Coronary artery (tissue), 2 donors: Measurements from ENCODE around the gene CD207.

Source experiments
- DNase-seq: peaks from one replicate; pipeline ENCODE4 v3.0.0-alpha.2; 2017; ENCODE audit warnings: low spot score
- H3K27ac ChIP-seq, 2 donors: fragments of 200-600 bp; sonication (generic); one replicate each; pipeline ENCODE4 v1.5.1; 2016 to 2019
- H3K4me3 ChIP-seq: fragments of 200-600 bp; sonication (generic); 2 replicates; pipeline ENCODE4 v1.5.1; 2016; ENCODE audit warnings: mild to moderate bottlenecking, moderate library complexity
- TF ChIP-seq, protein P1 (sequence below): fragments of 200-600 bp; sonication (generic); IDR thresholded peaks from one replicate; pipeline ENCODE4 v1.5.1; 2019; ENCODE audit warnings: antibody characterized with exemption

CD207 gene

DNA sequence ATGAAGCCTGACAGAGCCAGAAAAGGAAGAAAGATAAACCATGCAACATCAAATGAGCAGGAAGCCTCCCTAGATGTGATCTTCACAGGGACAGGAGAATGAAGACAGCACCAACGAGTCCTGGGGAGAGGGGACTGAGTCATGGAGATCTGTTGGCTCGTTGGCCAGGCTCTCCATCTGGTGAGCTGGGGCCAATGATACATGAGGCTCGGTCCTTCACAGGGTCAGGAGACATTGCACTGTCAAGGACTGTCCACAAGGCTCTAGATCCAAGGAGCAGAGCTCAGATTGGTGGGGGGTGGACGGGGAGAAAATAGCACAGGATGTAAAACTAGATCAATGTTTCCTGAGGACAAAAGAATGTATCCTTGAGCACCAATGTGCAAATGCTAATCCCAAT is 735 bp downstream of the CD207 start:
- TF ChIP-seq, protein P1, sequence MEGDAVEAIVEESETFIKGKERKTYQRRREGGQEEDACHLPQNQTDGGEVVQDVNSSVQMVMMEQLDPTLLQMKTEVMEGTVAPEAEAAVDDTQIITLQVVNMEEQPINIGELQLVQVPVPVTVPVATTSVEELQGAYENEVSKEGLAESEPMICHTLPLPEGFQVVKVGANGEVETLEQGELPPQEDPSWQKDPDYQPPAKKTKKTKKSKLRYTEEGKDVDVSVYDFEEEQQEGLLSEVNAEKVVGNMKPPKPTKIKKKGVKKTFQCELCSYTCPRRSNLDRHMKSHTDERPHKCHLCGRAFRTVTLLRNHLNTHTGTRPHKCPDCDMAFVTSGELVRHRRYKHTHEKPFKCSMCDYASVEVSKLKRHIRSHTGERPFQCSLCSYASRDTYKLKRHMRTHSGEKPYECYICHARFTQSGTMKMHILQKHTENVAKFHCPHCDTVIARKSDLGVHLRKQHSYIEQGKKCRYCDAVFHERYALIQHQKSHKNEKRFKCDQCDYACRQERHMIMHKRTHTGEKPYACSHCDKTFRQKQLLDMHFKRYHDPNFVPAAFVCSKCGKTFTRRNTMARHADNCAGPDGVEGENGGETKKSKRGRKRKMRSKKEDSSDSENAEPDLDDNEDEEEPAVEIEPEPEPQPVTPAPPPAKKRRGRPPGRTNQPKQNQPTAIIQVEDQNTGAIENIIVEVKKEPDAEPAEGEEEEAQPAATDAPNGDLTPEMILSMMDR: no peak
- H3K4me3 ChIP-seq: no peak overlapping the region
- H3K27ac ChIP-seq: no peak overlapping the region
- DNase-seq: no peak

DNA sequence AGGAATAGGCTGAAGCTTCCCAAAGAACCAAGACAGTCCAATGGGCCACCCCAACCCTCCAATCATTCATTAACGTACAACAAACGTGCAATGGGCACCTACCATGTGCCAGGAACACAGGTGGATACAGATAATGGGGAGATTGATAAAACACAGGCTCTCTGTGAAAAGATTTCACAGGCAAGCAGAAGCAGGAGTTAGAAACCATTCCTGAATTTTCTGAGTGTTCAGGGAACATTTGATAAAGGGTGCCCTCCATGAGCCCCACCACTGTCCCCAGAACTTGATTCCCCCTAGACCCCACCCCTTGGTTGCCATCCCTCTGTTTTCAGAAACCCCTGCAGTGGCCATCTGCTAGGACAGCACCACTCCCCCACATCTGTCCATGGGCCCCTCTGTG is 1.5 kb downstream of the CD207 start:
- TF ChIP-seq, protein P1: no peak
- H3K27ac ChIP-seq: no peak overlapping the region
- no peak overlapping the region for H3K4me3 ChIP-seq
- no peak for DNase-seq

DNA sequence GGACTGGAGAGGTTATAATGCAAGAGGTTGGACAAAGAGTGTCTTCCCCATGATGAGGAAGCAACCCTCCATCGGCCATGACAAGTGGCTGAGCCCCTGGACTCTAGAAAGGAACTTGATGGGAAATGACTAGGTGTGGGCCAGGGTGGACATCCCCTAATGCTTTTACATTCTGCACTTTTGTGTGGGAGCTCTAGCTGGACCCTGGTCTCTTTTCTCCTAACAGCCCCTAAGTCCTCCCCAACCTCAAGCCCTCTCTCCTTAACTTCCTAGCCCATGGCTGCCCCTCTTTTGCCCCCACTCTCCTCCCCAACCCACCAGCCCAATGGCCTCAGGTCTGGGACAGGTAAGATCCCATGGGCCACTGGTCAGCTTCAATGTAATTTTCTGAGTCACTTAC is 2.4 kb downstream of the CD207 start:
- DNase-seq: no peak
- H3K4me3 ChIP-seq: no peak overlapping the region
- TF ChIP-seq, protein P1: no peak
- H3K27ac ChIP-seq: no peak overlapping the region

DNA sequence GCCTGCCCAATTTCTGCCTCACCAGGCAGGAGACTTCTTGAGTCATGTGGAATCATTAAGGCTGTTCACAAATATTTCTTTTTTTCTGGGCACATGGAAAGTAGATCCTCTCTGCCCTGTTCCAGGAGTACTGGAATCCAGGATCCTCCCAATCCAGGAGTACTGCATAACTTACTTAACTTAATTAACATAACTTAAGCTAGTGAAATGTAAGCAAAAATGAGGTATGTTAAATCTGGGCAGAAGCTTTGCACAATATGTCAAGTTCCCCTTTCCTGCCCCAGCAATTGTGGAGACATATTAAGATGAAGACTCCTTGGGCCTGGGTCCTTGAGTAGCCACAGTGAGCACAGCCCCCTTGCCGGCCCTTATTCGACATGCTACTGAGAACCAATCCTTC is 3.2 kb downstream of the CD207 start:
- Histone ChIP-seq H3K27ac (no peak overlapping the region), H3K4me3 (no peak overlapping the region)
- DNase-seq: no peak
- TF ChIP-seq, protein P1: no peak

DNA sequence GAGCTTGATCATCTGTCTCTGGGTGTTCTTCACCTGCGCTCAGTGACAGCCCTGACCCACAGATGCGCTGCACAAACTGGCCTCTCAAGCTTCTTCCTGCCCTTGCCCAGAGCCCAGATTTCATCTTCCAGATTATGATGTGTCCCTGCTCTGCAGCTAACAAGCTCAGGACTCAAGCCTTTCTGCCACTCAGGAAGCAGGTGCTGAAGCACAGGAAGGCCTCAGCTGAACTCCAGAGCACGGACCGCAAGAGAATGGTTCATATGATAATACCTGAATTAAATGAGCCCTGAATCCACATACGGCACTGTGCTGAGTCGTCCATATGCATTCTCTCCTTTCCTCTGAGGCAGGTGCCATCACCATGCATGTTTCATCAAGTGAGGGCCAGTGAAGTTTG is 3.8 kb downstream of the CD207 start:
- TF ChIP-seq, protein P1: no peak
- DNase-seq: no peak
- Histone ChIP-seq H3K4me3 (no peak overlapping the region), H3K27ac (no peak overlapping the region)

DNA sequence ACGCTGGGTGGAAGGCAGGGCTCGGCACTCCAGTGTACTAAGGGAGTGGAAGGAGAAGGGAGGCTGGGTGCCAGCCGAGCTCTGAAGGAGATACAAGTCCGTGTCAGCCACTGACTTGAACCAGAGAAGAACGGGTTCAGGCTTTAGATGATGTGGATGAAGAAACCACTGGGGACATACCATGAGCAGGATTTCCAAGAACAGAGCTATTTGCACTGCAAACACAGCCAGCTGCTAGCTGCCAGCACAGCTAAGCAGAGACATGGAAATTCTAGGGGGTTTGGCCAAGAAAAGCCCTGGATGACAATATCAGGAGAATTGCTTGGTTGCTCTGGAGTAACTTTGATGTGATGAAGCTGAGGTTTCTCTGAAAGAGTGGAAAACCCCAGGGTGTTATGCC is 5.2 kb downstream of the CD207 start:
- TF ChIP-seq, protein P1: no peak
- no peak overlapping the region for H3K4me3 ChIP-seq
- DNase-seq: no peak
- no peak overlapping the region for H3K27ac ChIP-seq

DNA sequence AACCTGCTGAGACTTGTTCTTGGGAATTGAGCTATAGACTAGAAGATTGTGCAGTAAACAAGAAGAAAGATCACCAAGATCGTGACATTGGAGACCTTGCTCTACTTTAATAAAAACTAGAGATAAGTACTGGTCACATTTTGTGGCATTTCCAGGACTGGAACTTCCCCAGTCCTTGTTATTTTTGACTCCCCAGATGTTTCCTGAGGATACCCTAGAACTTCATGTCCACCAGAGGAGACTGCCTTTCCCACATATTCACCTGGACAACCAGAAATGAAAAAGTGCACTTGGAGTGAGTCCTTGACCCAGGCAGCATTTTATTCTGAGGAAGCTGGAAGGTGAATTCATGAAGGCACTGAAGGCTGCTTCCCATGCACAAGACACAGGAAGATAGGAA is 5.7 kb downstream of the CD207 start:
- DNase-seq: no peak
- Histone ChIP-seq H3K4me3 (no peak overlapping the region), H3K27ac (no peak overlapping the region)
- TF ChIP-seq, protein P1: no peak
